HEK293 (cell line): Measurements from ENCODE around the gene MATN4.

Experiments used
- CTCF ChIA-PET: fragments of 350-600 bp; formaldehyde crosslinking; extraction: SDS; loops from one replicate; lab custom pipeline; 2021; ENCODE audit warnings: antibody characterized with exemption; lab: Yijun Ruan, JAX
- POLR2A ChIA-PET: fragments of 300-600 bp; formaldehyde crosslinking; extraction: SDS; loops from one replicate; lab custom pipeline; 2020; ENCODE audit warnings: antibody characterized with exemption, inconsistent platforms; lab: Yijun Ruan, JAX
- H3K27ac ChIP-seq: fragments of 200-500 bp; sonication (Bioruptor generic); 2 replicates; pipeline ENCODE4 v1.5.1; 2014; ENCODE audit warnings: low read depth, low read length, control low read depth, inconsistent platforms; ENCODE audit errors: extremely low read depth
- H3K36me3 ChIP-seq, 2 experiments: fragments of 200-500 bp in 1 of 2; sonication (Bioruptor generic) in 1 of 2; 1 replicate in 1 of 2; 2 replicates in 1 of 2; pipeline ENCODE4 v1.5.1; 2014 to 2017; ENCODE audit warnings: inconsistent platforms in 2 of 2, low read length in 2 of 2; ENCODE audit not compliant: control insufficient read depth in 2 of 2, insufficient read depth in 1 of 2
- H3K4me1 ChIP-seq: fragments of 200-500 bp; sonication (Bioruptor generic); 2 replicates; pipeline ENCODE4 v1.5.1; 2014; ENCODE audit warnings: mild to moderate bottlenecking, low read length, inconsistent platforms; ENCODE audit not compliant: control insufficient read depth, insufficient read depth
- H3K4me3 ChIP-seq: 2 replicates; pipeline ENCODE4 v1.5.1; 2011; ENCODE audit warnings: low read depth, mild to moderate bottlenecking, control low read depth, low read length, moderate library complexity
- H3K9me3 ChIP-seq: fragments of 200-500 bp; sonication (Bioruptor generic); 2 replicates; pipeline ENCODE4 v1.5.1; 2014; ENCODE audit warnings: low read depth, low read length, inconsistent platforms; ENCODE audit not compliant: control insufficient read depth, insufficient read depth
- EGR2 ChIP-seq: fragments of 450-650 bp; formaldehyde crosslinking; IDR thresholded peaks from 2 replicates; pipeline ENCODE4 v1.5.1; 2016; ENCODE audit warnings: low read depth, missing biosample characterization, missing genetic modification characterization
- GFI1B ChIP-seq: fragments of 450-650 bp; formaldehyde crosslinking; IDR thresholded peaks from 2 replicates; pipeline ENCODE4 v1.5.1; 2016; ENCODE audit warnings: missing biosample characterization, missing genetic modification characterization
- HOXC10 ChIP-seq: sonication (generic); formaldehyde crosslinking; IDR thresholded peaks from 2 replicates; pipeline ENCODE4 v1.8.1; 2023; ENCODE audit warnings: mild to moderate bottlenecking, missing genetic modification reagents
- KLF17 ChIP-seq: fragments of 450-650 bp; formaldehyde crosslinking; IDR thresholded peaks from 2 replicates; pipeline ENCODE4 v1.5.1; 2016; ENCODE audit warnings: missing biosample characterization, missing genetic modification characterization
- KLF8 ChIP-seq: fragments of 450-650 bp; formaldehyde crosslinking; IDR thresholded peaks from 2 replicates; pipeline ENCODE4 v1.5.1; 2016; ENCODE audit warnings: missing biosample characterization, missing genetic modification characterization
- KLF9 ChIP-seq: fragments of 450-650 bp; formaldehyde crosslinking; IDR thresholded peaks from 2 replicates; pipeline ENCODE4 v1.5.1; 2016; ENCODE audit warnings: missing biosample characterization, missing genetic modification characterization, low read depth
- OVOL3 ChIP-seq: fragments of 450-650 bp; formaldehyde crosslinking; IDR thresholded peaks from 2 replicates; pipeline ENCODE4 v1.5.1; 2016; ENCODE audit warnings: missing biosample characterization, missing genetic modification characterization
- PRDM1 ChIP-seq: fragments of 450-650 bp; formaldehyde crosslinking; IDR thresholded peaks from 2 replicates; pipeline ENCODE4; 2016; ENCODE audit warnings: missing biosample characterization, missing genetic modification characterization
- YY1 ChIP-seq: fragments of 450-650 bp; formaldehyde crosslinking; IDR thresholded peaks from 2 replicates; pipeline ENCODE4 v1.5.1; 2018; ENCODE audit warnings: missing biosample characterization, missing genetic modification characterization
- ZFHX2 ChIP-seq: fragments of 450-650 bp; formaldehyde crosslinking; conservative IDR thresholded peaks from 2 replicates; pipeline ENCODE4 v1.5.1; 2016; ENCODE audit warnings: missing biosample characterization, missing genetic modification characterization
- ZNF157 ChIP-seq: fragments of 450-650 bp; formaldehyde crosslinking; IDR thresholded peaks from 2 replicates; pipeline ENCODE4 v1.5.1; 2016; ENCODE audit warnings: missing biosample characterization, missing genetic modification characterization
- ZNF175 ChIP-seq: fragments of 450-650 bp; formaldehyde crosslinking; IDR thresholded peaks from 2 replicates; pipeline ENCODE4 v1.5.1; 2016; ENCODE audit warnings: missing biosample characterization, missing genetic modification characterization
- ZNF223 ChIP-seq: fragments of 450-650 bp; formaldehyde crosslinking; IDR thresholded peaks from 2 replicates; pipeline ENCODE4 v1.5.1; 2016; ENCODE audit warnings: missing biosample characterization, missing genetic modification characterization
- ZNF292 ChIP-seq: fragments of 450-650 bp; formaldehyde crosslinking; IDR thresholded peaks from 2 replicates; pipeline ENCODE4 v1.5.1; 2016; ENCODE audit warnings: low read depth, missing biosample characterization, missing genetic modification characterization, borderline replicate concordance
- ZNF302 ChIP-seq: fragments of 450-650 bp; formaldehyde crosslinking; IDR thresholded peaks from 2 replicates; pipeline ENCODE4 v1.5.1; 2016; ENCODE audit warnings: missing biosample characterization, missing genetic modification characterization, low read depth
- ZNF311 ChIP-seq: fragments of 450-650 bp; formaldehyde crosslinking; IDR thresholded peaks from 2 replicates; pipeline ENCODE4 v1.5.1; 2017; ENCODE audit warnings: missing biosample characterization, missing genetic modification characterization, borderline replicate concordance
- ZNF555 ChIP-seq: fragments of 450-650 bp; formaldehyde crosslinking; conservative IDR thresholded peaks from 2 replicates; pipeline ENCODE4 v1.5.1; 2017; ENCODE audit warnings: missing biosample characterization, mild to moderate bottlenecking, missing genetic modification characterization, inconsistent platforms
- ZNF610 ChIP-seq: fragments of 450-650 bp; formaldehyde crosslinking; IDR thresholded peaks from 2 replicates; pipeline ENCODE4 v1.5.1; 2016; ENCODE audit warnings: missing biosample characterization, missing genetic modification characterization, borderline replicate concordance
- ZNF629 ChIP-seq: fragments of 450-650 bp; formaldehyde crosslinking; IDR thresholded peaks from 2 replicates; pipeline ENCODE4 v1.5.1; 2017; ENCODE audit warnings: missing biosample characterization, missing genetic modification characterization
- ZNF664 ChIP-seq: fragments of 450-650 bp; formaldehyde crosslinking; IDR thresholded peaks from 2 replicates; pipeline ENCODE4 v1.5.1; 2016; ENCODE audit warnings: missing biosample characterization, missing genetic modification characterization
- ZNF677 ChIP-seq: fragments of 450-650 bp; IDR thresholded peaks from 2 replicates; pipeline ENCODE4 v1.5.0; 2018; ENCODE audit warnings: missing biosample characterization, mild to moderate bottlenecking, missing genetic modification characterization, moderate library complexity
- ZNF792 ChIP-seq: fragments of 450-650 bp; formaldehyde crosslinking; IDR thresholded peaks from 2 replicates; pipeline ENCODE4 v1.5.1; 2016; ENCODE audit warnings: missing biosample characterization, missing genetic modification characterization
- ZSCAN23 ChIP-seq: fragments of 450-650 bp; formaldehyde crosslinking; IDR thresholded peaks from 2 replicates; pipeline ENCODE4 v1.5.1; 2016; ENCODE audit warnings: missing biosample characterization, missing genetic modification characterization
- ZSCAN30 ChIP-seq: fragments of 450-650 bp; IDR thresholded peaks from 2 replicates; pipeline ENCODE4 v1.5.1; 2018; ENCODE audit warnings: missing biosample characterization, mild to moderate bottlenecking, missing genetic modification characterization, moderate library complexity
- TF ChIP-seq, protein P1 (sequence below): fragments of 450-650 bp; formaldehyde crosslinking; IDR thresholded peaks from 2 replicates; pipeline ENCODE4 v1.5.1; 2017; ENCODE audit warnings: missing biosample characterization, missing genetic modification characterization
- TF ChIP-seq, protein P2 (sequence below): fragments of 450-650 bp; formaldehyde crosslinking; IDR thresholded peaks from 2 replicates; pipeline ENCODE4 v1.5.1; 2016; ENCODE audit warnings: missing biosample characterization, missing genetic modification characterization

The MATN4 gene

DNA sequence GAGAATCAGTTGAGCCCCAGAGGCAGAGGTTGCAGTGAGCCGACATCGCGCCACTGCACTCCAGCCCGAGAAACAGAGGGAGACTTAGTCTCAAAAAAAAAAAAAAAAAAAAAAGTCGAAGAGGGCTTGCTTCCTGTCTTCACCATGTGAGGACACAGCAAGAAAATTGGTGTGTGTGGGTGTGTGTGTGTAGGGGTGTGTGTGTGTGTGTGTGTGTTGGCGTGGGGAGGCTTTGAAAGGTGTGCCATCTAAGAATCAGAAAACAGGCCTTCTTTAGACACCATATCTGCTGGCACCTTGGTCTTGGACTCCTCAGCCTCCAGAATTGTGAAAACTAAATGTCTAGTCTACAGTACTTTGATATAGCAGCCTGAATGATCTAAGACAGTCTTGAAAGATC lies 8.3 kb downstream of the MATN4 start:
- TF ChIP-seq ZNF157 (no peak), ZNF223 (tag by site-specific recombination) (no peak), ZFHX2 (peak; percentile 84), KLF17 (no peak), ZNF677 (no peak), EGR2 (peak; percentile 90), PRDM1 (tag by site-specific recombination) (no peak), KLF8 (tag by site-specific recombination) (no peak), GFI1B (tag by site-specific recombination) (no peak), ZNF311 (tag by site-specific recombination) (no peak), ZSCAN23 (tag by site-specific recombination) (no peak), ZNF555 (tag by site-specific recombination) (no peak)
- Histone ChIP-seq H3K9me3 (no peaks in the 10 kb centered on the region), H3K36me3 (no peaks in the 10 kb centered on the region), H3K27ac (no peak overlapping the region), H3K4me3 (no peak overlapping the region), H3K4me1 (0 out of 2 replicates have a peak, but pooled peaks cover 3% of the 10 kb centered on the region)
- ChIA-PET POLR2A (no interaction called here), CTCF (interaction anchor here (0.9 to 2.4 kb wide), 3 partner anchors 10 to 23 kb away, joined by 3 to 13 read pairs (median 6); no protein-coding TSS in a partner anchor)

DNA sequence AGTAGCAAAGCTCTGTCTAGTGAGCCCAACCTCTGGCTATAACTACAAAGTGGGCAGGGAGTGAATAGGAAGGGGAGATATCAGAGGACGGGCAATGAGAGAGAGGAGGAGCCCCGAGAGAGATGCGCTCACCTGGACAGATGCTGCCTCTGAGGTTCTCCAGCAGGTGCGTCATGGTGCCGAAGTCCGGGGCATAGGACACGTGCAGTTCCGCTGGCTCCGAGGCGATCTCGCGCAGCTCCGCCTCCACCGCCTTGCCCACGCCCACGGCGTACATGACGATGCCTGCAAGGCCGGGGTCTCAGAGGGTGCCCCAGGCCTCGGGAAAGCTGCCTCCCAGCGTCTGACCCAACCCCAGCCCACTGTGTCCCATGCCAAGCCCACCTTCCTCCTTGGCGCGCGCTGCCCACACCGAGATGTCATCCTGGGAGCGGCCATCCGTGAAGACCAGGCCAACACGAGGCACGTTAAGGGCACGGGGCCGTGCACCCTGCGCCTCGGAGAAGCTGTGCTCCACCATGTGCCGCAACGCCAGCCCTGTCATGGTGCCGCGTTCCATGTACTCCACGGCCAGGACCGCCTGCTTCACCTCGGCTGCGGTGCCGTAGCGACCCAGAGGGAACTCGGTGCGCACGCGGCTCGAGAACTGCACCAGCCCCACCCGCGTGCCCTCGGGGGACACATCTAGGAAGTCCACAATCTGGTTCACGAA lies 10.2 kb downstream of the MATN4 start:
- H3K36me3 ChIP-seq: no peaks in the 10 kb centered on the region
- CTCF ChIA-PET: interaction anchor here (0.7 to 2.1 kb wide), 3 partner anchors 14 to 597 kb away, joined by 3 to 8 read pairs (median 6); no protein-coding TSS in a partner anchor
- no peak overlapping the region for H3K4me3 ChIP-seq
- no peak overlapping the region for H3K27ac ChIP-seq
- no peaks in the 10 kb centered on the region for H3K9me3 ChIP-seq
- no peak for TF ChIP-seq ZNF629
- POLR2A ChIA-PET: no interaction called here
- 0 out of 2 replicates have a peak, but pooled peaks cover 3% of the 10 kb centered on the region for H3K4me1 ChIP-seq

- ChIA-PET CTCF (interaction anchor here (0.6 to 5.9 kb wide), 33 partner anchors 8 to 477 kb away, joined by 3 to 58 read pairs (median 6); no protein-coding TSS in a partner anchor), POLR2A (interaction anchor here (1.0 to 1.1 kb wide), 2 partner anchors 24 to 409 kb away, joined by 3 read pairs; partner anchors contain the start of gene YWHAB)
- no peak overlapping the region for H3K27ac ChIP-seq
Observed at GRCh38 chr20:45294659-45295058, 13.4 kb downstream of the MATN4 start.

DNA sequence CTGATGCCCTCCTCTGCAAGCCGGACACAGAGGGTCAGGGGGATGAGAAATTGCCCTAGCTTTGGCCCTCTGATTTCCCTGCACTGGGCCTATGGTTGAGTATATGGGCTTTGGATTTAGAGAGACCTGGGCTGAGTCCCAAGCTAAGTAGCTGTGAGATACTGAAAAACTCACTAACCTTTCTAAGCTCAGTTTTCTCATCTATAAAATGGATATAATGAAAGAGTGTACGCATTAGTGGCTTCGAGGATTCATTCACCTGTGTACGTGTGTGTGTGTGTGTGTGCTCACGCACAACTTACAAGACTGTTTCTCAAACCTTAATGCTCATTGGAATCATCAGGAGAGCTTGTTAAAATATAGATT lies 14.1 kb downstream of the MATN4 start:
- no peaks in the 10 kb centered on the region for H3K4me1 ChIP-seq
- H3K4me3 ChIP-seq: no peak overlapping the region
- no peaks in the 10 kb centered on the region for H3K9me3 ChIP-seq
- H3K36me3 ChIP-seq: no peaks in the 10 kb centered on the region
- ChIA-PET CTCF (interaction anchor here (0.5 to 5.9 kb wide), 56 partner anchors 9 to 477 kb away, joined by 3 to 58 read pairs (median 5); partner anchors contain the start of gene SEMG2), POLR2A (interaction anchor here (0.8 to 1.1 kb wide), 3 partner anchors 25 to 409 kb away, joined by 3 read pairs; partner anchors contain the start of gene YWHAB)
- no peak overlapping the region for H3K27ac ChIP-seq
- no peak for TF ChIP-seq ZNF292 (tag by site-specific recombination)
- no peak for TF ChIP-seq ZNF175
- no peak for TF ChIP-seq ZSCAN30 (tag by site-specific recombination)
- TF ChIP-seq ZNF664 (tag by site-specific recombination): no peak
- TF ChIP-seq, protein P1, sequence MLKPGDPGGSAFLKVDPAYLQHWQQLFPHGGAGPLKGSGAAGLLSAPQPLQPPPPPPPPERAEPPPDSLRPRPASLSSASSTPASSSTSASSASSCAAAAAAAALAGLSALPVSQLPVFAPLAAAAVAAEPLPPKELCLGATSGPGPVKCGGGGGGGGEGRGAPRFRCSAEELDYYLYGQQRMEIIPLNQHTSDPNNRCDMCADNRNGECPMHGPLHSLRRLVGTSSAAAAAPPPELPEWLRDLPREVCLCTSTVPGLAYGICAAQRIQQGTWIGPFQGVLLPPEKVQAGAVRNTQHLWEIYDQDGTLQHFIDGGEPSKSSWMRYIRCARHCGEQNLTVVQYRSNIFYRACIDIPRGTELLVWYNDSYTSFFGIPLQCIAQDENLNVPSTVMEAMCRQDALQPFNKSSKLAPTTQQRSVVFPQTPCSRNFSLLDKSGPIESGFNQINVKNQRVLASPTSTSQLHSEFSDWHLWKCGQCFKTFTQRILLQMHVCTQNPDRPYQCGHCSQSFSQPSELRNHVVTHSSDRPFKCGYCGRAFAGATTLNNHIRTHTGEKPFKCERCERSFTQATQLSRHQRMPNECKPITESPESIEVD: no peak
- no peak for TF ChIP-seq ZNF302 (tag by site-specific recombination)
- TF ChIP-seq ZNF792 (tag by site-specific recombination): no peak
- TF ChIP-seq, protein P2, sequence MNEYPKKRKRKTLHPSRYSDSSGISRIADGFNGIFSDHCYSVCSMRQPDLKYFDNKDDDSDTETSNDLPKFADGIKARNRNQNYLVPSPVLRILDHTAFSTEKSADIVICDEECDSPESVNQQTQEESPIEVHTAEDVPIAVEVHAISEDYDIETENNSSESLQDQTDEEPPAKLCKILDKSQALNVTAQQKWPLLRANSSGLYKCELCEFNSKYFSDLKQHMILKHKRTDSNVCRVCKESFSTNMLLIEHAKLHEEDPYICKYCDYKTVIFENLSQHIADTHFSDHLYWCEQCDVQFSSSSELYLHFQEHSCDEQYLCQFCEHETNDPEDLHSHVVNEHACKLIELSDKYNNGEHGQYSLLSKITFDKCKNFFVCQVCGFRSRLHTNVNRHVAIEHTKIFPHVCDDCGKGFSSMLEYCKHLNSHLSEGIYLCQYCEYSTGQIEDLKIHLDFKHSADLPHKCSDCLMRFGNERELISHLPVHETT (tag by site-specific recombination): no peak
- TF ChIP-seq KLF9: no peak
- TF ChIP-seq HOXC10 (CRISPR knock-in tag): no peak
- TF ChIP-seq OVOL3 (tag by site-specific recombination): no peak
- TF ChIP-seq ZNF555 (tag by site-specific recombination): no peak
- TF ChIP-seq YY1 (tag by site-specific recombination): no peak

More at GRCh38 chr20:45294659-45295058, 13.4 kb downstream of the MATN4 start:
- TF ChIP-seq ZNF610 (tag by site-specific recombination): peak; percentile 98
- no peak for TF ChIP-seq PRDM1 (tag by site-specific recombination)
- Histone ChIP-seq H3K9me3 (no peaks in the 10 kb centered on the region), H3K4me1 (no peaks in the 10 kb centered on the region), H3K36me3 (no peaks in the 10 kb centered on the region), H3K4me3 (no peak overlapping the region)
